Activated naive CD4-positive, alpha-beta T cell treated with Interleukin-2 at 50 U/mL for 16 hours (primary cell): ENCODE results near the gene EDAR.

Experiments used
- DNase-seq: peaks from one replicate; pipeline ENCODE4 v3.0.0-alpha.2; 2020

Gene EDAR

GRCh38 chr2:108965540-108966289 lies 23.3 kb downstream of the EDAR start:
- peak; percentile 10 for DNase-seq

DNA sequence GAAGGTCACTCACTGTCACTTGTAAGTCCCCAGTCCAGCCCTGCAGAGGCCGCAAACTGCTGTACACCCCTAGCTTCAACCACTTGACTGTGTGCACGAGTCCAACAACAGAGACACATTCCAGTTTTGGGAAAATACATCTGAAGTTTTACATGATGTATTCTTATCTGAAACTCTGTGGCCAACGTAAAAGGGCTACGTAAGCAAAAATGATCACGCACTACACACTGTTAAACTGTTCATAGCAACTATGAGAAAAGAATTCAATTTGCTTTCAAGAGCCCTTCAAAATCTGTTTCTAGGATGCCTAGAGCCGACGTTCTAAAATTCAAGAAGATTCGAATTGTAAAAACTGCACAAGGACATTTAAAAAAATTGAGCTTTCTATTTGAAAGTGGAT lies 26.0 kb downstream of the EDAR start:
- DNase-seq: no peak

- DNase-seq: no peak
Measured at GRCh38 chr2:108961796-108962195, 27.2 kb downstream of the EDAR start.

GRCh38 chr2:108960006-108960405 lies 29.0 kb downstream of the EDAR start:
- DNase-seq: no peak

DNA sequence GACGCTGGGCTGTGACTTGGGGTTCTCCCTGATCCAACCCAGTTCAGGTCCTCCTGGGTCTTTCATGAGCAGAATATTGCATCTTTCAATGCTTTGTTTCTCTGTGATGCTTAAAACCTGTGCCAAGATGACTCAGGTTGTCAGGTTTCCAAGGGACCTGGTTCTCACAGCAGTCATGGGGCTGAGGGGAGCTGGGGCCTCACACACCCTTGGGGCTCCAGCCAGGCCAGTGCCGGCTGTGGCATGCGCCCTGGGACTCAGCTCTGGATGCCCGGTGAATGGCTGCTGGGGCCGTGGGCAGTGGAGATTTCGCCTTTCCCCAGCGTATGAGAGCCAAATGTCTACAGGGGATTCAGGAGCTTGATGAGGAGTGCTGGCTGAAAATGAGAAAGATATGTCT lies 29.6 kb downstream of the EDAR start:
- DNase-seq: no peak

DNA sequence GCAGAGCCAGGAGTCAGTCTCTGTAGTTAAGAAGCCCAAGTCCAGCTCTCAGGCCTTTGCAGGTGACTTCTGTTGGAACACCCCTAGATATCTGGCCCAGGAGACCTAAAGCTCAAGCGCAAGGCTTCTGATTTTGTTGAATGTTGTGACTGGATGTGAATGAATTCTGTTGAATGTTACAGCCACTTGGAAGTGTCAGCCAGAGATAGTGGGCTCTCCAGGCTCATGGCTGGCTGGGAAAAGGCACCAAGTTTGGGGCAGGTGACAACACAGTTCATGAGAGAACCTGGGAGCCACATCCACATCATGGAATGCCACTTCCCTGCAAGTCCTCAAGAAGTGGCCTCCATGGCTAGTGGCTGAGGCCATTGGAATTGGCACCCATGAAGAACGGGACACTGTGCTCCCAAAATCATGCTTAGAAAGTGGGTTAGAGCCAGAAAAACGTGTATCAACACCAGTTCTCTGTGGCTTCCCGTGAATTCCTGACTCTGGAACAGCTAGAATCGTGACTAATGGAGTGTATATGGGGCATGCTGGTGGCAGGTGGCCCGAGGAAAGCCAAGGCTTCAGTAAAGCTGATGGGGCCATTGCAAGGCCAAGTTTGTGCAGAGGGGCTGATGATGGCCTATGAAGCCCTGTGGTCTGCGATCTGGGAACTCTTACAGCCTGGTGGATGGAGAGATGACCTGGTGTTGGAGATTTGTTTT lies 30.2 kb downstream of the EDAR start:
- no peak for DNase-seq

- no peak for DNase-seq
Measured at GRCh38 chr2:108958002-108958401, 31.0 kb downstream of the EDAR start.

- no peak for DNase-seq
Measured at GRCh38 chr2:108956375-108956774, 32.6 kb downstream of the EDAR start.

DNA sequence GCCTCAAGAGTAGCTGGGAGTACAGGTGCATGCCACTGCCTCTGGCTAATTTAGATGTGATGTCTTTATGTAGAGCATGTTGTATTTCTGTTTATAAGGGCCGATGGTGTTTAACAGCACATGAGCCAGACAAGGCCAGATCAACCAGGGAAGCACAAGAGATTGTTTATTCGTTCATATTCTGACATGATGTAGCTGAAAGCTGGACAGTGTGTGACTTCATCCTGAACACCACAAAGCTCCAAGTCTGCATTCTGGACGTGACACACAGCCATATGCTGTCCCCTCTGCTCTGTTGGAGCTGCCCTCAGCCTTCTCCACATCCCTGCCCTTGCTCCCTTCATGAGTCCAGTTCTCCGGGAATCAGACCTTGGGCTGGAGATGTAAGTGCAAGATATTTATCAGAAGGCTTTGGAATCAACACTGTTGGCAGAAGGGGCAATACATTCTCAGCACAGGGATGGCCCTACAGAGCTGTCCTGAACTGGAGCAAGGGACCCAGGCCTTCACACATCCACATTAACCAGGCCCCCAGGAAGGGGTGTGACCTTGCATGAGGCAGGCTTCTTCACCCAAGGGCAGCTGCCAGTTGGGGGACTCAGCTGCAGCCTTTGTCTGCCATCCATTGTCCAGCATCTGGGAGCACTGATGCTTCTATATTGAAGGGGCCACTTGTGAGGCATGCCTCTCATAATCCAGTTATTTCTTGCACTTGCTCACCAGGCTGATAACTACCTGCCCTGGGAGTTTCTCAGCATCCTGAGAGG lies 38.5 kb downstream of the EDAR start:
- DNase-seq: no peak

DNA sequence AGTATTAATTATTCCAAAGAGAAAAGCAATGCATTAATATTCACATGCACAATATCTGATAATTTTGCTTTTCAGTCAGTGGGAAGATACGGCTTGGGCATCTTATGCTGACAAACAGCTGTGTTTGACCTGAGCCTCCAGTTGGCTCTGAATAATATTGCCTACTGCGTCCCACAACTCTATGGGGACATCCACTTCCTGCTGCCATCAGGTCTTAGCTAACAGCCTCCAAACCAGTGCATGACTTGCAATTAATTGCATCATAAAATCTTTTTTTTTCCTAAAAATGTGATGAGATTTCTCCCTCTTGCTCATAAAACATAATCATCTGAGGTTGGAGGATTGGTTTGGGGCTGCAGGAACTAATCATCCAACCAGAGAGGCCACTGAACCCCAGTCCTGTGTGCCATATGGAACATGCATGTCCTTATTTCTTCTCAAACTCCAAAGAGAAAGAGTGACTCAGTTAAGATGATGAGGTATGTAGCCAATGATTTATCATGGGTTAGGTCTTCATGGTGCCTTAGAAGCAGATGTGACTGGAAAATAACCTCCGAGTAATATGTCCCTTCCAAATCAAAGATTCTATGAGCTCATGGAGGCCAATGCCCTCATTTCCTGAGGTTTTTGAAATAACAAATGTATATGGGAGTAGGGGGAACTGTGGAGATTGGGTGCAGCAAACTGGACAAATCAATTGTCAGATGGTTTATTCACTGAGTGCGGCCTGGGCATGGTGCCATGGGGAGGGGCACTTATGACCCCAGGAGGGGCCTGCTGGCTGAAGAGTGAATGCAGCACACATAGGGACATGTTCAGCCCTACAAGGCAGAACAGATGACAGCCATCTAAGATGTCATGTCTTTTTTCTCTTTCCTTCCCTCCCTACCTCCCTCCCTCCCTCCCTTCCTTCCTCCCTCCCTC lies 39.4 kb downstream of the EDAR start:
- no peak for DNase-seq

GRCh38 chr2:108947271-108947907 lies 41.6 kb downstream of the EDAR start:
- no peak for DNase-seq

GRCh38 chr2:108946442-108946841 lies 42.6 kb downstream of the EDAR start:
- DNase-seq: no peak

DNA sequence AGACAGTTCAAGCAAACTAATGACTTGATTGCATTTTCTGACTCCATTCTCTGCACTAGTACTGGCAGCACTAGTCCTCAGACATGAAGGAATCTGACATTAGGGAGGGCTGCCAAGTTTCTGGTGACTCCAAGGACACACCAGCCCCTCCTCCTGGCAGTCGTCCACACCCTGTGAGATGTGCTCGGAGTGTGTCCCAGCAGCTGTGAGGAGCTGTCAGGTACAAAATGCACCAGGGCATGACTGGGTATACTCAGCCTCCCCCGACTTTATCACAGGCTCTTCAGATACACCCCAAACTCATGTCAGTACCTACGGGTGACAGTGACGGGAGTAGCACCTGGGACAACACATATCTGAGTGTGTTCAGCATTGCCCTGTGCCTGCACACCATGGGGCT lies 43.1 kb downstream of the EDAR start:
- no peak for DNase-seq

DNA sequence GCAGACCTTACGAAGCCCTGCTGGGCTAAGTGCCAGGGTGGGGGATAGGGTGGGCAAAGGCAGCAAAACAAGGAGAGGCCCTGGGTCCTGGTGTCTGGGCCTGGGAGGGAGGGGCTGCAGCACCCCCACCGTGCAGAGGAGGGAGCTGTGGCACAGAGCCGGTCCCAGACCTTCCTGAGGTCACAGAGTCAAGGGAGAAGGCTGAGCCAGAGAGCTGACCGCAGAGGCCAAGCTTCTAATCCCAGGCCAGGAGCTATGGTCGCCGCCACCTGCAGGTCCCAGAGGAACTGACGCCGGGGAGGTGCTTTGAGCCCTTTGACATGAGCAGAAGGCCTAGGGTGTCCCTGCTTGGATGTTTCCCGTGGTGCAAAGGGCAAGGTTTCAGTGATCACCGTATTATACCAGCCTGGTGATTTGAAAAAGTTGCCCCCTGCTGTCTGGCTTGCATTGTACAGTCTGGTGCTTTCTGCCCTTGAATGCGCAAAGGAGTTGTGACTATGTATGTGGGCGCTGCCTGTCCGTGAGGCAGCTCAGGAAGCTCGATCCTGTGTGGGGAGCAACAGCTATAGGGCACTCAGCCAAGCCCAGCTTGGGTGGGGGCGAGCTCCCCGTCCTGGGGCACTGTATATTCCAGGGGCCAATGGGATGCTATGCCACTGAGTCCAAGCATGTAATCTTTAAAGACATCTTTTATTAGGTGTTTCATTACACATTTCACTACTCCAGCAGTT lies 44.3 kb downstream of the EDAR start:
- no peak for DNase-seq

- DNase-seq: no peak
Measured at GRCh38 chr2:108943751-108944150, 45.3 kb downstream of the EDAR start.

GRCh38 chr2:108942888-108943287 lies 46.1 kb downstream of the EDAR start:
- DNase-seq: no peak

- DNase-seq: no peak
Measured at GRCh38 chr2:108942231-108942825, 46.7 kb downstream of the EDAR start.

- DNase-seq: no peak
Measured at GRCh38 chr2:108941767-108942166, 47.3 kb downstream of the EDAR start.

DNA sequence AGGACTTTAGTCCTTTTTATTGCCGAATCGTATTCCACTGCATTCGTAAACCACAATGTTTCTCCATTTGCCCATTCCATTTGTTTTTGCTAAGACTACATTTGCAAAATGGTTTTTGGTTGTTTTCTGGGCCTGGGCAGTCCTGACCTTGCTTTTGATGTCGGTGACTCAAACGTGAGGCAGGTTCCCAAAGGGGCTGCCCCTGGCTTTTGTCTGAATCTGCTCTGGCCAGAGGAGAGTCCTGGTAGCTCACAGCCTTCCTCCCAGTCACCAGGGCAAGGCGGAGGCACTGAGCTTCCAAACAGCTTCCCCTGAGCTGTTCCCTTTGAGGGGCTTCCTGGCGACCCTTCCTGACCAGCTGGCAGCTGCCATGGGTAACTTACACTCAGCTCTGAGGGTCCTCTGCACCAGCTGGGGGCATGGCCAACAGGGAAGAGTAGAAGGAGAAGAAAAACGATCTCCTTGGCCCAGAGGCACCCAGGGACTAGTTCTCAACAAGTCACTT lies 47.8 kb downstream of the EDAR start:
- DNase-seq: no peak

DNA sequence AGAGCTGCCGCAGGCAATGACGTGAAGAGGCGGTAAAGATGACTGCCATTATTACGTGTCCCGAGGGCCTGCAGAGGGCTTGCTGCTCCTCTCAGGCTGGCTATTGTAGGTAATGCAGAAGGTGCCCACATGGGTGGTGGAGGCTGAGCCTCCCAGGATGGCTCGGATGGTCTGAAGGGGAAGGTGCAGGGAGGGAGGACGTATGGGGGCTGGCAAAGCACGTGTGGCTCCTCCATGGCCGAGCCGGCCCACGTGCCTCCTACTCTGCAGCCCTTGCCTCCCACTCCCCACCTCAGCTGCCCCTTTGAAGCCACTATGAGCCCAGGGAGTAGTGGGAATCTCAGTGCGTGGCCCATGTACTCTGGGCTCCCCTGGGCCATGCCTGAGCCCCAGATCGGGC lies 48.9 kb downstream of the EDAR start:
- no peak for DNase-seq
